Measurements from ENCODE around the gene NDST1. TPM values are rescaled to one million over a fixed set of nuclear protein-coding genes. Genes with fewer than 3 reads are reported as not detected.

Gene NDST1
- total RNA-seq, 1 experiment from 2014 or later = 69.9 TPM

GRCh38 chr5:150500905-150501304 is 7.0 kb upstream of the NDST1 start (continued):
- TF ChIP-seq ZSCAN18 (CRISPR knock-in tag; IDR thresholded peaks at IDR 0.05) (no peak), ZNF423 (CRISPR knock-in tag; IDR thresholded peaks at IDR 0.05) (no peak), E2F1 (CRISPR knock-in tag; IDR thresholded peaks at IDR 0.05) (no peak)

GRCh38 chr5:150502106-150502505 is 5.8 kb upstream of the NDST1 start:
- H3K27ac Mint-ChIP-seq = peak overlapping the region; percentile 86; the same call in 1 of the 2 replicates
- POLR2A ChIA-PET = no interaction called here
- H3K27me3 Mint-ChIP-seq (ENCODE audit: low read depth) = no peaks in the 10 kb centered on the region
- peaks cover 57% of the 10 kb centered on the region for H3K4me1 Mint-ChIP-seq
- TF ChIP-seq CDX4 (CRISPR knock-in tag; IDR thresholded peaks at IDR 0.05; ENCODE audit: borderline replicate concordance) = no peak
- TF ChIP-seq MAX (CRISPR knock-in tag; IDR thresholded peaks at IDR 0.05) = no peak
- no peak for TF ChIP-seq SMAD3 (CRISPR knock-in tag; IDR thresholded peaks at IDR 0.05; ENCODE audit: borderline replicate concordance)
- no peak for ATAC-seq
- CTCF ChIA-PET = interaction anchor here (1.1 to 2.3 kb wide), 6 partner anchors 9 to 44 kb away, joined by 3 to 8 read pairs (median 4); no protein-coding TSS in a partner anchor
- no peaks in the 10 kb centered on the region; the same call in 1 of the 2 replicates for H3K36me3 Mint-ChIP-seq
- no peak for DNase-seq (ENCODE audit: low spot score)
- no peaks in the 10 kb centered on the region for H3K9me3 Mint-ChIP-seq
- H3K4me3 Mint-ChIP-seq = no peak overlapping the region

- ChIA-PET POLR2A (no interaction called here), CTCF (interaction anchor here (0.6 to 1.1 kb wide), 2 partner anchors 44 to 64 kb away, joined by 3 to 5 read pairs; no protein-coding TSS in a partner anchor)
- no peaks in the 10 kb centered on the region for H3K27me3 Mint-ChIP-seq (ENCODE audit: low read depth)
- no peak for TF ChIP-seq AR (CRISPR knock-in tag; IDR thresholded peaks at IDR 0.05)
- no peak for TF ChIP-seq ZNF532 (CRISPR knock-in tag; IDR thresholded peaks at IDR 0.05; ENCODE audit: borderline replicate concordance)
- TF ChIP-seq MYBL2 (CRISPR knock-in tag; IDR thresholded peaks at IDR 0.05) = no peak
- no peak for TF ChIP-seq JUN (CRISPR knock-in tag; IDR thresholded peaks at IDR 0.05)
- TF ChIP-seq ELF4 (CRISPR knock-in tag; IDR thresholded peaks at IDR 0.05; ENCODE audit: low read depth) = no peak
- TF ChIP-seq GTF2I (CRISPR knock-in tag; conservative IDR thresholded peaks at IDR 0.05) = no peak
- TF ChIP-seq E2F1 (CRISPR knock-in tag; IDR thresholded peaks at IDR 0.05) = no peak
- no peak for TF ChIP-seq CREB1 (CRISPR knock-in tag; IDR thresholded peaks at IDR 0.05)
- TF ChIP-seq ARID4B (CRISPR knock-in tag; IDR thresholded peaks at IDR 0.05; ENCODE audit: borderline replicate concordance) = no peak
Observed at GRCh38 chr5:150502847-150503246, 5.1 kb upstream of the NDST1 start.

More at GRCh38 chr5:150502847-150503246, 5.1 kb upstream of the NDST1 start:
- Mint-ChIP-seq H3K27ac (peak overlapping the region; percentile 49; the same call in 1 of the 2 replicates), H3K4me3 (no peak overlapping the region), H3K36me3 (no peaks in the 10 kb centered on the region; the same call in 1 of the 2 replicates), H3K4me1 (peaks cover 55% of the 10 kb centered on the region), H3K9me3 (no peaks in the 10 kb centered on the region)
- no peak for DNase-seq (ENCODE audit: low spot score)
- no peak for ATAC-seq
